Measurements from ENCODE around the gene NLRP1.

Gene NLRP1

DNA sequence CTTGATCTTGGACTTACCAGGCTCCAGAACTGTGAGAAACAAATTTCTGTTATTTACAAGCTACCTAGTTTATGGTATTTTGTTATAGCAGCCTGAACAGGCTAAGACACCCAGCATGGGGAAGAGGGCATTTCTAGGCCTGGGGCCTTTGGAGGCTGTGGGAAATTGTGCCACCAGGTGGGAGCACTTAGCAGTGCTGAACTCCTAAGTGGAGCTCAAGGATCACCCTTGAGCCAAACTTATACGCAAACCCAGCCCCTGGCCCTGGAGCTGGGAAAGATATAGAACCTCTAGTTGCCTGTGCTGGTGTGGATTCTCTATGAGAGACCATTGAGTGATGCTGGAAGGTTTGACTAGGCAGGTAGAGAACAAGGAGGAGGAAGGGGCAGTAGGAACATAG, 61.8 kb downstream of the NLRP1 start:
- Histone ChIP-seq H3K4me1 (ENCODE audit: control insufficient read depth in 2 of 2, insufficient read depth in 2 of 2, low read length in 2 of 2) (no peaks in the 10 kb centered on the region), H3K36me3 (ENCODE audit: control insufficient read depth in 2 of 2, insufficient read depth in 2 of 2, low read length in 2 of 2) (peaks cover 0 to 3% of the 10 kb centered on the region in 2 donors)

GRCh38 chr17:5516060-5516792, 68.1 kb downstream of the NLRP1 start:
- H3K36me3 ChIP-seq (ENCODE audit: control insufficient read depth in 2 of 2, insufficient read depth in 2 of 2, low read length in 2 of 2), result peaks cover 2 to 8% of the 10 kb centered on the region in 2 donors

More for the DNA sequence above, 61.8 kb downstream of the NLRP1 start:
- Histone ChIP-seq H3K4me3 (ENCODE audit: low read length in 2 of 2) (no peak overlapping the region), H3K9ac (ENCODE audit: low read depth in 1 of 2, low read length in 2 of 2) (no peak overlapping the region), H3K9me3 (ENCODE audit: control insufficient read depth in 2 of 2, low read length in 2 of 2) (no peaks in the 10 kb centered on the region), H3K27ac (ENCODE audit: low read depth in 2 of 2, low read length in 2 of 2) (no peak overlapping the region), H3K27me3 (ENCODE audit: control insufficient read depth in 2 of 2, insufficient read depth in 2 of 2, low read length in 2 of 2) (no peaks in the 10 kb centered on the region)

DNA sequence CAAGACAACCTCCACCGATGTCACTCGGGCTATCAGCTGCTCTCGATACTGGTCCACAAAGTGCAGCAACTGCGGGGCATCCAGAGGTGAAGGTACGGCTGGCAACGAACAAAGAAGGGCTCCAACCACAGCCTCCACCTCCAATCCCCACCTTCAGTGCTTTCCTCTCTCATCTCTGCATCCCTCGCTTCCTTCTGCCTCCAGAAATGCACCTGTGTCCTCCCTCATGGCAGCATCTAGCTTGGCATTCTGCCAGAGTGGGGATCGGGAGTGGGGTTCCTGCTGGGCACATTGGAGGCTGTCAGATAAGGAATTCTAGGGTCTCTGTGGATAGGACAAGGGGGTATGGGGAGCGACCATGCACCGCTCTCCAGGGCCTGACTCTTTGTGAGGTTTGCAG, 69.3 kb downstream of the NLRP1 start:
- no peak overlapping the region for H3K27ac ChIP-seq (ENCODE audit: low read depth in 2 of 2, low read length in 2 of 2)
- H3K36me3 ChIP-seq (ENCODE audit: control insufficient read depth in 2 of 2, insufficient read depth in 2 of 2, low read length in 2 of 2), result peaks cover 2 to 8% of the 10 kb centered on the region in 2 donors
- no peaks in the 10 kb centered on the region for H3K4me1 ChIP-seq (ENCODE audit: control insufficient read depth in 2 of 2, insufficient read depth in 2 of 2, low read length in 2 of 2)
- no peaks in the 10 kb centered on the region for H3K9me3 ChIP-seq (ENCODE audit: control insufficient read depth in 2 of 2, low read length in 2 of 2)
- H3K27me3 ChIP-seq (ENCODE audit: control insufficient read depth in 2 of 2, insufficient read depth in 2 of 2, low read length in 2 of 2), result no peaks in the 10 kb centered on the region
- H3K9ac ChIP-seq (ENCODE audit: low read depth in 1 of 2, low read length in 2 of 2), result no peak overlapping the region
- no peak overlapping the region for H3K4me3 ChIP-seq (ENCODE audit: low read length in 2 of 2)

More at GRCh38 chr17:5516060-5516792, 68.1 kb downstream of the NLRP1 start:
- Histone ChIP-seq H3K9ac (ENCODE audit: low read depth in 1 of 2, low read length in 2 of 2) (no peak overlapping the region), H3K9me3 (ENCODE audit: control insufficient read depth in 2 of 2, low read length in 2 of 2) (no peaks in the 10 kb centered on the region), H3K4me3 (ENCODE audit: low read length in 2 of 2) (no peak overlapping the region), H3K4me1 (ENCODE audit: control insufficient read depth in 2 of 2, insufficient read depth in 2 of 2, low read length in 2 of 2) (no peaks in the 10 kb centered on the region), H3K27ac (ENCODE audit: low read depth in 2 of 2, low read length in 2 of 2) (peak overlapping the region in 1 of 2 donors; percentile 14), H3K27me3 (ENCODE audit: control insufficient read depth in 2 of 2, insufficient read depth in 2 of 2, low read length in 2 of 2) (no peaks in the 10 kb centered on the region)

DNA sequence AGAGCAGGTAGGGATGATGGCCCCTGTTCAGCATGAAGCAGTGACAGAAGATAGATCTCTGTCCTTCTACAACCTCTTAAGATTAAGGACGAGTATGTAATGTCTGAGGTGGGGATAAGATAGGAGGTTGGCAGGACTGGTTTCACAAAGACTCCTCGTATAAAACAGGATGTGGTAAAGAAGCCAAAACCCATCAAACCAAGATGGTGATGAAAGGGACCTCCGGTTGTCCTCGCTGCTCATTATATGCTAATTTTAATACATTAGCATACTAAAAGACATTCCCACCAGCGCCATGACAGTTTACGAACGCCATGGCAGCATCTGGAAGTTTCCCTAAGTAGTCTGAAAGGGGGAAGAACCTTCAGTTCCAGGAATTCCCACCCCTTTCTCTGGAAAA, 70.7 kb downstream of the NLRP1 start:
- no peaks in the 10 kb centered on the region for H3K9me3 ChIP-seq (ENCODE audit: control insufficient read depth in 2 of 2, low read length in 2 of 2)
- H3K27ac ChIP-seq (ENCODE audit: low read depth in 2 of 2, low read length in 2 of 2), result no peak overlapping the region
- no peak overlapping the region for H3K4me3 ChIP-seq (ENCODE audit: low read length in 2 of 2)
- H3K27me3 ChIP-seq (ENCODE audit: control insufficient read depth in 2 of 2, insufficient read depth in 2 of 2, low read length in 2 of 2), result no peaks in the 10 kb centered on the region
- H3K9ac ChIP-seq (ENCODE audit: low read depth in 1 of 2, low read length in 2 of 2), result no peak overlapping the region
- H3K4me1 ChIP-seq (ENCODE audit: control insufficient read depth in 2 of 2, insufficient read depth in 2 of 2, low read length in 2 of 2), result no peaks in the 10 kb centered on the region
- peaks cover 2 to 8% of the 10 kb centered on the region in 2 donors for H3K36me3 ChIP-seq (ENCODE audit: control insufficient read depth in 2 of 2, insufficient read depth in 2 of 2, low read length in 2 of 2)

GRCh38 chr17:5511401-5512225, 72.7 kb downstream of the NLRP1 start:
- Histone ChIP-seq H3K27me3 (ENCODE audit: control insufficient read depth in 2 of 2, insufficient read depth in 2 of 2, low read length in 2 of 2) (no peaks in the 10 kb centered on the region), H3K27ac (ENCODE audit: low read depth in 2 of 2, low read length in 2 of 2) (no peak overlapping the region), H3K9ac (ENCODE audit: low read depth in 1 of 2, low read length in 2 of 2) (no peak overlapping the region), H3K4me3 (ENCODE audit: low read length in 2 of 2) (no peak overlapping the region), H3K9me3 (ENCODE audit: control insufficient read depth in 2 of 2, low read length in 2 of 2) (no peaks in the 10 kb centered on the region), H3K4me1 (ENCODE audit: control insufficient read depth in 2 of 2, insufficient read depth in 2 of 2, low read length in 2 of 2) (no peaks in the 10 kb centered on the region), H3K36me3 (ENCODE audit: control insufficient read depth in 2 of 2, insufficient read depth in 2 of 2, low read length in 2 of 2) (peaks cover 2 to 8% of the 10 kb centered on the region in 2 donors)

- Histone ChIP-seq H3K9me3 (ENCODE audit: control insufficient read depth in 2 of 2, low read length in 2 of 2) (no peaks in the 10 kb centered on the region), H3K36me3 (ENCODE audit: control insufficient read depth in 2 of 2, insufficient read depth in 2 of 2, low read length in 2 of 2) (peaks cover 2 to 8% of the 10 kb centered on the region in 2 donors), H3K27ac (ENCODE audit: low read depth in 2 of 2, low read length in 2 of 2) (no peak overlapping the region), H3K4me1 (ENCODE audit: control insufficient read depth in 2 of 2, insufficient read depth in 2 of 2, low read length in 2 of 2) (no peaks in the 10 kb centered on the region), H3K9ac (ENCODE audit: low read depth in 1 of 2, low read length in 2 of 2) (no peak overlapping the region), H3K4me3 (ENCODE audit: low read length in 2 of 2) (no peak overlapping the region), H3K27me3 (ENCODE audit: control insufficient read depth in 2 of 2, insufficient read depth in 2 of 2, low read length in 2 of 2) (no peaks in the 10 kb centered on the region)
Observed at GRCh38 chr17:5510771-5511170, 73.5 kb downstream of the NLRP1 start.

GRCh38 chr17:5509482-5509881, 74.8 kb downstream of the NLRP1 start:
- Histone ChIP-seq H3K9ac (ENCODE audit: low read depth in 1 of 2, low read length in 2 of 2) (no peak overlapping the region), H3K36me3 (ENCODE audit: control insufficient read depth in 2 of 2, insufficient read depth in 2 of 2, low read length in 2 of 2) (peaks cover 0 to 5% of the 10 kb centered on the region in 2 donors), H3K9me3 (ENCODE audit: control insufficient read depth in 2 of 2, low read length in 2 of 2) (no peaks in the 10 kb centered on the region), H3K4me1 (ENCODE audit: control insufficient read depth in 2 of 2, insufficient read depth in 2 of 2, low read length in 2 of 2) (no peaks in the 10 kb centered on the region), H3K27me3 (ENCODE audit: control insufficient read depth in 2 of 2, insufficient read depth in 2 of 2, low read length in 2 of 2) (no peaks in the 10 kb centered on the region), H3K4me3 (ENCODE audit: low read length in 2 of 2) (no peak overlapping the region), H3K27ac (ENCODE audit: low read depth in 2 of 2, low read length in 2 of 2) (no peak overlapping the region)

DNA sequence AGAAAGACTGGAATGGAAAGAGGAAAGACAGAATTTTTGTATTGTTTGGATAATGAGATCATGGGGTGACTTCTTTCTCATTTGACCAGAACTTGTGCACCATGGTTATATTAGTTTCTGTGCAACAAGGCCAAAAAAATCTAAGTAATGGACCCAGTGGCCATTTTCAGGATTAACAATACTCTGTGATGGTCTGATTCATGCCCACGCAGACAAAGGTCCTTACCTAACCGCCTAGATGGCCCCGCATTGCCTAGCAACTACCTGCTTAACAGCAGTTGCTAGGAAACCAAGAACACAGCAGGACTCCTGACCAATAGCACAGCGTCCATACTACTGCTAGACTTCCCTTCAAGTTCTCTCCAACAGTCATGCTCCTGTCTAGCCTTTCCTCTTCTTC, 75.5 kb downstream of the NLRP1 start:
- H3K27me3 ChIP-seq (ENCODE audit: control insufficient read depth in 2 of 2, insufficient read depth in 2 of 2, low read length in 2 of 2), result no peaks in the 10 kb centered on the region
- no peak overlapping the region for H3K27ac ChIP-seq (ENCODE audit: low read depth in 2 of 2, low read length in 2 of 2)
- peaks cover 0 to 3% of the 10 kb centered on the region in 2 donors for H3K36me3 ChIP-seq (ENCODE audit: control insufficient read depth in 2 of 2, insufficient read depth in 2 of 2, low read length in 2 of 2)
- H3K9me3 ChIP-seq (ENCODE audit: control insufficient read depth in 2 of 2, low read length in 2 of 2), result no peaks in the 10 kb centered on the region
- no peak overlapping the region for H3K4me3 ChIP-seq (ENCODE audit: low read length in 2 of 2)
- H3K9ac ChIP-seq (ENCODE audit: low read depth in 1 of 2, low read length in 2 of 2), result no peak overlapping the region
- H3K4me1 ChIP-seq (ENCODE audit: control insufficient read depth in 2 of 2, insufficient read depth in 2 of 2, low read length in 2 of 2), result no peaks in the 10 kb centered on the region

- H3K9ac ChIP-seq (ENCODE audit: low read depth in 1 of 2, low read length in 2 of 2), result no peak overlapping the region
- H3K36me3 ChIP-seq (ENCODE audit: control insufficient read depth in 2 of 2, insufficient read depth in 2 of 2, low read length in 2 of 2), result peaks cover 0 to 3% of the 10 kb centered on the region in 2 donors
- H3K27me3 ChIP-seq (ENCODE audit: control insufficient read depth in 2 of 2, insufficient read depth in 2 of 2, low read length in 2 of 2), result no peaks in the 10 kb centered on the region
- no peak overlapping the region for H3K27ac ChIP-seq (ENCODE audit: low read depth in 2 of 2, low read length in 2 of 2)
- H3K9me3 ChIP-seq (ENCODE audit: control insufficient read depth in 2 of 2, low read length in 2 of 2), result no peaks in the 10 kb centered on the region
- no peak overlapping the region for H3K4me3 ChIP-seq (ENCODE audit: low read length in 2 of 2)
- H3K4me1 ChIP-seq (ENCODE audit: control insufficient read depth in 2 of 2, insufficient read depth in 2 of 2, low read length in 2 of 2), result no peaks in the 10 kb centered on the region
Observed at GRCh38 chr17:5506307-5506706, 78.0 kb downstream of the NLRP1 start.

- Histone ChIP-seq H3K27me3 (ENCODE audit: control insufficient read depth in 2 of 2, insufficient read depth in 2 of 2, low read length in 2 of 2) (peaks cover 0 to 5% of the 10 kb centered on the region in 2 donors), H3K27ac (ENCODE audit: low read depth in 2 of 2, low read length in 2 of 2) (no peak overlapping the region), H3K4me3 (ENCODE audit: low read length in 2 of 2) (no peak overlapping the region), H3K9ac (ENCODE audit: low read depth in 1 of 2, low read length in 2 of 2) (no peak overlapping the region), H3K4me1 (ENCODE audit: control insufficient read depth in 2 of 2, insufficient read depth in 2 of 2, low read length in 2 of 2) (no peaks in the 10 kb centered on the region), H3K36me3 (ENCODE audit: control insufficient read depth in 2 of 2, insufficient read depth in 2 of 2, low read length in 2 of 2) (peaks cover 0 to 3% of the 10 kb centered on the region in 2 donors), H3K9me3 (ENCODE audit: control insufficient read depth in 2 of 2, low read length in 2 of 2) (no peaks in the 10 kb centered on the region)
Observed at GRCh38 chr17:5502552-5502951, 81.8 kb downstream of the NLRP1 start.
